ENCODE results near the gene LCN10.

The LCN10 gene

DNA sequence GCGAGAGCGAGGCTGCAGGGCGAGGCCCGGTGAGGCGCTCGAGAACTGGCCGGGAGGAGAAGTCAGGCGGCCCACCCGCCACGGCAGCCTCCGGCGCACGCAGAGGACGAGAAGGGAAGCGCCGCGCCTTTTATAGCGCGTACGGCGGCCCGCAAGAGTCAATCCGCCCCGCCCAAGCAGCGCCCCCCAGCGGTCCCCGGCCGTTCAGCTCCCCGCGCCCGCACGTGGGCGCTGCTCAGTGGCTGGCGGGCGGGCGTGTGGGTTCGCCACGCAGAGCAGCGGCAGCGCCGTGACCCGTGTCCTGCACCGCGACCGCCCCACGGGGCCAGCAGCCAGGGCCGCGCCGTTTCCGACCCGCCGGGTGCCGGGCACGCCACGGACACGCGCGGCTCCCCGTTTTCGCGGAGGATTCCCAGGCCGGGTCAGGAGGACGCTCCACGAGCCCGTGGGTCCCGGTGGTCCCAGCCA, 14.6 kb downstream of the LCN10 start:
- Mint-ChIP-seq H3K4me3 (peak overlapping the region; percentile 57), H3K36me3 (ENCODE audit: low read depth) (peaks cover 25% of the 10 kb centered on the region), H3K27me3 (ENCODE audit: low read depth) (no peaks in the 10 kb centered on the region), H3K27ac (no peak overlapping the region), H3K9me3 (no peaks in the 10 kb centered on the region), H3K4me1 (ENCODE audit: low read depth) (peaks cover 15% of the 10 kb centered on the region)

DNA sequence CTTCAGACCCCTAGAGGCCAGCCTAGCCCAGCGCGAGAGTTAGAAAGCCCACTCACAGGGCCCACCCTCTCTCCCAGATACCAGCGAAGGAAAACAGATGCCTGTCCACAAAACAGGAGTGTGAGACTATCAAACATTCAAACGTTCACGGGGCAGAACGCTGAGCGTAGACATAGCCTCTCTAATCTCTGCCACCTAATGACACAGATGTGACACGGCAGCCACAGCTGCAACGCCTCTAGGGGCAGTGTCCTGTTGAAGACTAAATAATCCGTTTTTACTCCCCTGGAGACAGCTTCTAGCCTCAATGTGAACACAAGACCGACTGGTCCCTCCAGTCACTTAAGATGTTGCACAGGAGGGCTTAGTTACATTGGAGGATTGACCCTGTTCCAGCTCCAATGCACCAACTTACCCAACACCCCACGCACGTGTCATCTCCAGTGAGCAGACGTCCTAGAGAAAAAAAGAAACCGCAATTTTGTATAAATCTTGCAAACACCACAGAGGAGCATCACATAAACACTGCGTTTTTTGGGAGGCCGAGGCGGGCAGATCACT, 16.0 kb downstream of the LCN10 start:
- no peaks in the 10 kb centered on the region for H3K9me3 Mint-ChIP-seq
- H3K4me3 Mint-ChIP-seq, result peak overlapping the region; percentile 97
- H3K4me1 Mint-ChIP-seq (ENCODE audit: low read depth), result peaks cover 15% of the 10 kb centered on the region
- peaks cover 25% of the 10 kb centered on the region for H3K36me3 Mint-ChIP-seq (ENCODE audit: low read depth)
- H3K27me3 Mint-ChIP-seq (ENCODE audit: low read depth), result no peaks in the 10 kb centered on the region
- peak overlapping the region; percentile 97 for H3K27ac Mint-ChIP-seq

DNA sequence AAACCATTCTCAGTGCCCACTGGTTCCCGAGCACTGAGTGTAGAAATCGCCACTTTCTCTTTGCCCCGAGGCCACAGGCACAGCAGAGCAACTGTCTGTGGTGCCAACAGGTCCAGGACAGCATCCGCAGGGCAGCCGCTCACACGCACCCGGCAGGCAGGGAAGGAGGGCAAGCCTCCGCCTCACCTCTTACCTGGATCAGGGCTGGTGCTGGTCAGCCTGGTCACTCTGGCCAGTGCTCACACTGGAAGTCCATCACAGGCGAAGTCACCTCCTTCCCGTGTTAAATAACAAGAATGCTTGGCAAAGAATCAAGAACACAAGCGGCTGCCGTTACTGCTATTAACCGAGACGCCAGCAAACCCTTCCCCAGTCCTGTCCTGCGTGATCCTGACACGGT, 16.6 kb downstream of the LCN10 start:
- H3K9me3 Mint-ChIP-seq, result no peaks in the 10 kb centered on the region
- peak overlapping the region; percentile 97 for H3K27ac Mint-ChIP-seq
- peaks cover 27% of the 10 kb centered on the region for H3K36me3 Mint-ChIP-seq (ENCODE audit: low read depth)
- no peaks in the 10 kb centered on the region for H3K27me3 Mint-ChIP-seq (ENCODE audit: low read depth)
- peaks cover 15% of the 10 kb centered on the region for H3K4me1 Mint-ChIP-seq (ENCODE audit: low read depth)
- peak overlapping the region; percentile 97 for H3K4me3 Mint-ChIP-seq

DNA sequence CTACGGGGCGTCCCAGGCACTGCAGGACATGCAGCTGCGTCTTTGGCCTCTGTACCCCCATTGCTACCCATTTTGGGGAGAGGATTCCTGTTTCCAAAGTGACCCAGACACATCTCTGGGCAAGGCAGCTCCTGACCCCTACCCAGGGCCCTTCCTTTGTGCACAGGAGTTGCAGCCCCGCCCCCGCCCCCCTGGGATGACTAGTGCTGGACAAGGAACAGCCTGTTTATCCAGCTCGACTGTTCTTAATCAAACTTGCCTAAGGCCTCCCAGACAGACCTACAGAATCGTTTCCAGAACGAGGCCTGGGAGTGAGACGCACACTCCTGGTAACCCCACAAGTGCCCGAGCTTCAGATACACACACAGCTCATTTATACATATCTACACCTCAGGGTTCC, 17.1 kb downstream of the LCN10 start:
- H3K9me3 Mint-ChIP-seq, result no peaks in the 10 kb centered on the region
- no peaks in the 10 kb centered on the region for H3K27me3 Mint-ChIP-seq (ENCODE audit: low read depth)
- H3K36me3 Mint-ChIP-seq (ENCODE audit: low read depth), result peaks cover 28% of the 10 kb centered on the region
- peaks cover 15% of the 10 kb centered on the region for H3K4me1 Mint-ChIP-seq (ENCODE audit: low read depth)
- peak overlapping the region; percentile 97 for H3K4me3 Mint-ChIP-seq
- H3K27ac Mint-ChIP-seq, result no peak overlapping the region

DNA sequence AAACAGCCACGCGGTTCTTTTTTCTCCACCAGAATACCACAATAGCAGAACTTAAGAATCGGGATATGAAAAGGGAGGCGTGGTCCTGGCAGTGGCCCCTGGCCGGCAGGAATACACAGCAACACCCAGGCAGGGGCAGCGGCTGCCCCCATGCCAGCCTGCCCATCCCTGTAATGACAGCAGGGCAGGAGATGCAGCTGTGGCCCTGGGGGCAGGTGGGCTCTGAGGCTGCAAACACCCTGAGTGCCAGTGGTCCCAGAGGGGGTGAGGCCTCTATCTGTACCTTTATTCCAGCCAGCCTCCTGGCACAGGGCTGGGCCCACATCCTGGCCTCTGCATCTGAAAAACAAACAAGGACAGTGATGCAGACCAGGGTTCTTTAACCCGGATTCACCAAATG, 18.0 kb downstream of the LCN10 start:
- Mint-ChIP-seq H3K27me3 (ENCODE audit: low read depth) (no peaks in the 10 kb centered on the region), H3K4me1 (ENCODE audit: low read depth) (peaks cover 15% of the 10 kb centered on the region), H3K36me3 (ENCODE audit: low read depth) (peaks cover 28% of the 10 kb centered on the region), H3K4me3 (no peak overlapping the region), H3K9me3 (no peaks in the 10 kb centered on the region), H3K27ac (no peak overlapping the region)

DNA sequence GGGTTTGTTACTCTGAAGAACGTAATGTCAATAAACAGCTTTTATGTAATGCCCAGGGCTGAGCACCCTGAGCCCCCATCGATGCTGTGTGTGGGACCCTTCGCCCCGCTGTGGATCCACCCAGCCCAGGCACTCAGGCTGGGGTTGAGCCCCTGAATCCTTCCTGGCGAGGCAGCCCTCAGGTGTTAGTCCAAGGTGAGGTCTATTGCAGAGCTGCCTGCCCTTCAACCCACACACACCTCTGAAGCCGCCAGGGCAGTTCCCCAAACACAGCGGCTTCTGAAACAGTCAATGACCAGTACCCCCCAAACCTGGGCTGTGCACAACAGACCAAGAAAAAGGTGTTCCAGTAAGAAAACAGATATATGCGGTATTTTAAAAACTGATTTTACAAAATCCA, 18.8 kb downstream of the LCN10 start:
- no peaks in the 10 kb centered on the region for H3K9me3 Mint-ChIP-seq
- no peak overlapping the region for H3K27ac Mint-ChIP-seq
- H3K4me3 Mint-ChIP-seq, result no peak overlapping the region
- H3K4me1 Mint-ChIP-seq (ENCODE audit: low read depth), result peaks cover 15% of the 10 kb centered on the region
- no peaks in the 10 kb centered on the region for H3K27me3 Mint-ChIP-seq (ENCODE audit: low read depth)
- H3K36me3 Mint-ChIP-seq (ENCODE audit: low read depth), result peaks cover 28% of the 10 kb centered on the region

DNA sequence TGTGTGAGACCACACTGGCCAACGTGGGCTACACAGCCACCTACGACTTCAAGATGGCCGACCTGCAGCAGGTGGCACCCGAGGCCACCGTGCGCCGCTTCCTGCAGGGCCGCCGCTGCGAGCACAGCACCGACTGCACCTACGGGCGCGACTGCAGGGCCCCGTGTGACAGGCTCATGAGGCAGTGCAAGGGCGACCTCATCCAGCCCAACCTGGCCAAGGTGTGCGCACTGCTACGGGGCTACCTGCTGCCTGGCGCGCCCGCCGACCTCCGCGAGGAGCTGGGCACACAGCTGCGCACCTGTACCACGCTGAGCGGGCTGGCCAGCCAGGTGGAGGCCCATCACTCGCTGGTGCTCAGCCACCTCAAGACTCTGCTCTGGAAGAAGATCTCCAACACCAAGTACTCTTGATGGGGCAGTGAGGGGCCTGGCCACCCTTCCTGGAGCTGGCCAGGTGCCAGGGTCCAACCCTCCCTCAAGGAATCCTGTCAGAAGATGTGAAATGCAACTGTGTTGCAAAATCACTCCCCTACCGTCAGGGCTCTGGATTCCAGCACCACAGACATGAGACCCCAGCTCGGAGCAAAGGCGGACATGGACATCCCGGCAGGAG, 19.3 kb downstream of the LCN10 start:
- Mint-ChIP-seq H3K36me3 (ENCODE audit: low read depth) (peaks cover 28% of the 10 kb centered on the region), H3K27me3 (ENCODE audit: low read depth) (no peaks in the 10 kb centered on the region), H3K4me1 (ENCODE audit: low read depth) (peaks cover 15% of the 10 kb centered on the region), H3K27ac (no peak overlapping the region), H3K9me3 (no peaks in the 10 kb centered on the region), H3K4me3 (no peak overlapping the region)

DNA sequence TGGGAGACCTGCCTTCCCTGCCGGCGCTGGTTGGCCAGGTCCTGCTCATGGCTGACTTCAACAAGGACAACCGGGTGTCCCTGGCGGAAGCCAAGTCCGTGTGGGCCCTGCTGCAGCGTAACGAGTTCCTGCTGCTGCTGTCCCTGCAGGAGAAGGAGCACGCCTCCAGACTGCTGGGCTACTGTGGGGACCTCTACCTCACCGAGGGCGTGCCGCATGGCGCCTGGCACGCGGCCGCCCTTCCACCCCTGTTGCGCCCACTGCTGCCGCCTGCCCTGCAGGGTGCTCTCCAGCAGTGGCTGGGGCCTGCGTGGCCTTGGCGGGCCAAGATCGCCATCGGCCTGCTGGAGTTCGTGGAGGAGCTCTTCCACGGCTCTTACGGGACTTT, 19.8 kb downstream of the LCN10 start:
- H3K27ac Mint-ChIP-seq, result no peak overlapping the region
- peaks cover 15% of the 10 kb centered on the region for H3K4me1 Mint-ChIP-seq (ENCODE audit: low read depth)
- no peaks in the 10 kb centered on the region for H3K27me3 Mint-ChIP-seq (ENCODE audit: low read depth)
- H3K4me3 Mint-ChIP-seq, result no peak overlapping the region
- no peaks in the 10 kb centered on the region for H3K9me3 Mint-ChIP-seq
- H3K36me3 Mint-ChIP-seq (ENCODE audit: low read depth), result peaks cover 28% of the 10 kb centered on the region

DNA sequence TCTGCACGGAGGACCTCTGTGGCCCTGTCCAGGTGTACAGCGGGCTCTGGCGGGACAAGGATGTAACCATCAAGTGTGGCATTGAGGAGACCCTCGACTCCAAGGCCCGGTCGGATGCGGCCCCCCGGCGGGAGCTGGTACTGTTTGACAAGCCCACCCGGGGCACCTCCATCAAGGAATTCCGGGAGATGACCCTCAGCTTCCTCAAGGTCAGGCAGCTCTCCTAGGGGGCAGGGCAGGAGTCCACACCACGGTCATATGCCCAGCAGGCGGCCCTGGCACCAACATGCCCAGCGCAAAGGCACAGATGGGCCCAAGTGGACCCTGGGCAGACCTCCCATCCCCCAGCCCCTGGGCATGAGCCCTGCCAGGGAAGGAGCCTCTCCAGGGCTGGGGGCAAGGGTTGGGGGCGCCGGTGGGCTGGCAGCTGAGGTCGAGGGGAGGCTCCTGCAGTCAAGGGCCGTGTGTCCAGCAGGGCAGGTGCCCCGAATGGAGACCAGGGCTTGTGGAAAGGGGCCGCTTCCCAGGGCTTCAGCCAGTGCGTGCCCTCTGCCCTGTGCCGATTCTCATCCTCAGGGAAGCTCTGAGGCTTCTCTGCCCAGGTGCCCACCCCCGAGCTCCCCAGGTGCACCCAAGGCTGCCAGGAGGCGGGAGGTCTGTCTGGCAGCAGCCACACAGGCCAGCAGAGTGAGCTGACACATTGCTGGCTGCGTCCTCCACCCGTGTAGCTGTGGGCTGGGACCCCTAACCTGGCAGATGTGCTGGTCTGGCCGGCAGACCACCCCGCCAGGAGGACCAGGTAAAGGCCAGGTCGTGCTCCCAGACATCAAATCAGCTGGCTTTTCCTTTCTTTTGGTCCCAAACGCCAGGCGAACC, 20.4 kb downstream of the LCN10 start:
- no peaks in the 10 kb centered on the region for H3K27me3 Mint-ChIP-seq (ENCODE audit: low read depth)
- no peaks in the 10 kb centered on the region for H3K9me3 Mint-ChIP-seq
- peaks cover 13% of the 10 kb centered on the region for H3K4me1 Mint-ChIP-seq (ENCODE audit: low read depth)
- no peak overlapping the region for H3K27ac Mint-ChIP-seq
- H3K4me3 Mint-ChIP-seq, result no peak overlapping the region
- H3K36me3 Mint-ChIP-seq (ENCODE audit: low read depth), result peaks cover 26% of the 10 kb centered on the region

DNA sequence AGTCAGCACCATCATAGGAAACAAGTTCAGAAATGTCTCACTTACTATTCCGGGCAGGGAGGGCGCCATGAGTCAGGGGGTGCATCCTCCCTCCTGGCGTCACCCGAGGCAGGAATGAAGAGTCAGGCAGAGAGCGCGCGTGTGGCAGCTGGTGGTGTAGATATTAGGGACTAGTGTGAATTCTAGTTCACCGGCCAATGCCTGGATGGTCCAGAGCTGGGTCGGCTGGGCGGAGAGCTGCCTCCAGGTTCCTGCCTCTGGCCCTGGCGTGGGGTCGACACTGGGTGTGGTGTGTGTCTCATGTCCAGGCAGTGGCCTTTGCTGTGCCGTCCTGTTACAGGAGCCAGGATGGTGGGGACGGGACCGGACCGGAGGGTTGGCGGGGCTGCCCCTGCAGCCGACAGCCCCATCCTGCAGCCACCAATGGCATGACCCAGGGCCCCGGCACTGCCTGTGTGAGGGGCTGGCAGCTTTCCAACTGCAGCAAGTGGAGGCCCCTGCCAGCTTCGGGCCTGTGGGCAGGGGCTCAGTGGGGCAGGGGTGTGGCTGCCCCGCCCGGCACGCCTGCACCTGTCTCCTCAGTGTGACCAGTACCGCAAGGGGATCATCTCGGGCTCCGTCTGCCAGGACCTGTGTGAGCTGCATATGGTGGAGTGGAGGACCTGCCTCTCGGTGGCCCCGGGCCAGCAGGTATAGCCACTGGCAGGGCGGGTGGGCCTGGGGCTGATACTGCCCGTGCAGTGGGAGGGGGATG, 21.2 kb downstream of the LCN10 start:
- Mint-ChIP-seq H3K27me3 (ENCODE audit: low read depth) (no peaks in the 10 kb centered on the region), H3K36me3 (ENCODE audit: low read depth) (peaks cover 21% of the 10 kb centered on the region), H3K4me1 (ENCODE audit: low read depth) (peaks cover 7% of the 10 kb centered on the region), H3K27ac (no peak overlapping the region), H3K9me3 (no peaks in the 10 kb centered on the region), H3K4me3 (no peak overlapping the region)

DNA sequence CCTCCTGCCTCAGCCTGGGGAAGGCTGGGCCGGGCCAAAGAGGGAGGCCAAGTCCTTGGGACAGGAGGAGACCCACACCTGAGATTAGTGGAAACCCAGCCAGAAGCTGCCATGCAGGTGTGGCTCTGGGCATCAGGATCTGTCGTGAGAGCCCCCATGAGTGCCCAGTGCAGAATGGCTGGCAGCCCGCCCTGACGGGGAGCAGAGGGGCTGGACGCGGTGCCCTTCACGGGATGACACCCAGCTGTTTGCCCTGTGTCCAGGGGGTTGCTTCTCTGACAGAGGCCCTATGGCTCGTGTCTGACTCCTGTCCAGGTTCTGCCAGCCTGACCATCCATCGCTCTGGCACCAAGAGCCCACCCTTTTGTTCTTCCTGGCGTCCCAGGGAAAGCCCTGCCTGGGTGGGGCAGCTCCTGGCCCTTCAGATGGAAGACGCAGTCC, 21.8 kb downstream of the LCN10 start:
- H3K27ac Mint-ChIP-seq, result no peak overlapping the region
- H3K4me3 Mint-ChIP-seq, result no peak overlapping the region
- H3K36me3 Mint-ChIP-seq (ENCODE audit: low read depth), result peaks cover 18% of the 10 kb centered on the region

DNA sequence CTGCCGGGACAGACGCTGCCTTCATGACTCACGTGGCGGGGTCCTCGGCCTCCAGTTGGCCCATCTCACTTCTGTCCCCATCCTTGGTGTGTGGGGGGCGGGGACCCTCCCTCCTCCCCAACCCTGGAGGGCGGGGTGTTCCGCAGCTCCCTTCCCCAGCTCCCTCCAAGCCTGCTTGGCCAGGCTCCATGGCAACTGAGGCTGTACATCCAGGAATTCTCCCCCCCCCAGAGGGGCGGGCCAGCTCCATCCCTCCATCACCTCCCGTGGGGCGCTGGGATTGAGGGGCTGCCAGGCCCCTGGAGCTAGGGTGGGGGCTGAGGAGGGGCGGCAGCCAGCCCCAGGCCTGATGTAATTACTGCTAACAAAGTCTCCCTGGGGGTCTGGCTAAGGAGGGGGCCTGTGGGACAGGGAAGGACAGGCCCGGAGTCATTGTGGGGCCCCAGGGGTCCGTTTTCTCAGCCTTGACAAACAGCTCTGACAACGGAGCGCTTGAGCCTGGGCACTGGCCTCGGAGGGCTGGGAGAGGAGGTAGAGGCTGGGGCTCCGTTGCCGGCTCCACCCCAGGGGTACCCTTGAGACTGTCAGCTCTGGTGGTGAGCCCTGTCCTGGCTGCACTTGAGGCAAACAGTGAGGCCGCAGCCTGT, 22.4 kb downstream of the LCN10 start:
- no peak overlapping the region for H3K4me3 Mint-ChIP-seq
- H3K27ac Mint-ChIP-seq, result no peak overlapping the region
- H3K9me3 Mint-ChIP-seq, result no peaks in the 10 kb centered on the region
- peaks cover 16% of the 10 kb centered on the region for H3K36me3 Mint-ChIP-seq (ENCODE audit: low read depth)
- H3K27me3 Mint-ChIP-seq (ENCODE audit: low read depth), result peaks cover 4% of the 10 kb centered on the region
- peaks cover 4% of the 10 kb centered on the region for H3K4me1 Mint-ChIP-seq (ENCODE audit: low read depth)

More for the DNA sequence above, 21.8 kb downstream of the LCN10 start:
- peaks cover 4% of the 10 kb centered on the region for H3K4me1 Mint-ChIP-seq (ENCODE audit: low read depth)
- H3K9me3 Mint-ChIP-seq, result no peaks in the 10 kb centered on the region
- H3K27me3 Mint-ChIP-seq (ENCODE audit: low read depth), result peaks cover 2% of the 10 kb centered on the region

DNA sequence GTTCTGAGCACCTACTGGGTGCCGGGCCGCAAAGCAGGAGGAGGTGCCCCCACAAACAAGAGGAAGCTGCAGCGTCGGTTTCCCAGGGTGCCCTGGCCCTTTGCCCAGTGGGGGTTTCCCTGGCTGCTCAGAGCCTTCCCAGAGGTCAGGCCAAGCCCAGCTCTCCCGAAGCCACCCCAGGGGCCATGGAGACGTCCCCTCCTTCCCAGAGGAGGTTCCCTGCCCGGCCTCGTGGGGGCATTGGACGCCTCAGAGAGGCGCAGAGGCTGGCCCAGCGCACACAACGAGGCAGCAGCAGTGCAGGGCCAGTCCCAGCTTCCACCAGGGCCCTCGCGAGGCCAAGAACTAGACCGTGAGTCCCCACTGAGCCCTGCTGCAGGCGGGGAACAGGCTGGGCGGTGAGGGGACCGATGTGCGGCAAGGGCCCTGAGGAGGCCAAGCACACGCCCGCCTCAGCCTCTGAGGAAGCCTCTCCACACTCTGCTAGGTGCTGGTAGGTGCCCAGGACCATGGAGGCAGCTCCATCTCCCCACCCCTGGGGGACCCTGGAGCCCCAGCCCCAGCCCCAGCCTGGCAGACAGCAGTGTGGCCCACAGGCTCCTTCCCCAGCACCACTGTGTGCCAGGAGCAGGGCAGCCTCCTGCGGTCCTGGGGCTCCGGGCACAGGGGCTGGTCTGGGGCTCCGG, 23.4 kb downstream of the LCN10 start:
- peaks cover 12% of the 10 kb centered on the region for H3K36me3 Mint-ChIP-seq (ENCODE audit: low read depth)
- no peak overlapping the region for H3K27ac Mint-ChIP-seq
- H3K4me1 Mint-ChIP-seq (ENCODE audit: low read depth), result peaks cover 3% of the 10 kb centered on the region

More for the DNA sequence above, 23.4 kb downstream of the LCN10 start:
- no peak overlapping the region for H3K4me3 Mint-ChIP-seq
- no peaks in the 10 kb centered on the region for H3K9me3 Mint-ChIP-seq
- H3K27me3 Mint-ChIP-seq (ENCODE audit: low read depth), result peaks cover 4% of the 10 kb centered on the region
